NCI-H2171 treated with DMSO at 0.1 percent for 48 hours (cell line): ENCODE results near the gene SRGAP1.
"Not testable (repeated sequence)": the region's sequence is repeated elsewhere in the genome, so short reads cannot be mapped to it uniquely, and the experiment has no call there.

Source experiments
- DNase-seq: peaks from one replicate; lab custom pipeline; 2025; lab: John Stamatoyannopoulos, UW

The SRGAP1 gene

GRCh38 chr12:64122995-64123394 is 278.5 kb downstream of the SRGAP1 start:
- DNase-seq = no peak

DNA sequence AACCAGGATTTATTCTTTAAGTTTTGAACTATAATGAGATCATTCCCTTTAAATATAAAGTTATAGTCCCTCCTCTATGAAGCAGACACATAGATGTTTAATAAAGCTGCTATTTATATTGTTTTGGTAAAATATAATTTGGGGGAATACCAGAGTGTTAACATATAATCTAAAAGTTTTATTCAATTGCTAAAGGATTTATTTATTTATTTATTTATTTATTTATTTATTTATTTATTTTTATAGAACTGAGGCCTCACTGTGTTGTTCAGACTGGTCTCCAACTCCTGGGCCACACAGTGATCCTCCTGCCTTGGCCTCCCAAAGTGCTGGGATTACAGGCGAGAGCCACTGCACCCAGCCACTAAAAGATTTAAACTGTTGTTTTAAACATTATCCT is 278.9 kb downstream of the SRGAP1 start:
- no peak for DNase-seq

GRCh38 chr12:64124511-64125197 is 280.2 kb downstream of the SRGAP1 start:
- no peak for DNase-seq

- DNase-seq = no peak
These were observed 281.4 kb downstream of the SRGAP1 start for GRCh38 chr12:64125913-64126312.

DNA sequence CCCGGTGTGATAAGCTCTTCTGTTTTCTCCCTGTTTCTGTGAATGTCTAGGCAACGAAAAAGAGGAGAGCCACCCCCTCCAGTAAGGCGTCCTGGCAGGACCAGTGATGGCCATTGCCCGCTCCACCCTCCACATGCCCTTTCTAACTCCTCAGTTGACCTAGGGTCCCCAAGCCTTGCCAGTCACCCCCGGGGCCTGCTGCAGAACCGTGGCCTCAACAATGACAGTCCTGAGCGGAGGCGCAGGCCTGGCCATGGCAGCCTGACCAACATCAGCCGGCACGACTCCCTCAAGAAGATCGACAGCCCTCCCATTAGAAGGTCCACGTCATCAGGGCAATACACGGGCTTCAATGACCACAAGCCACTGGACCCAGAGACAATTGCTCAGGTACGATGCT is 283.3 kb downstream of the SRGAP1 start:
- DNase-seq = no peak

- DNase-seq = no peak
These were observed 283.9 kb downstream of the SRGAP1 start for GRCh38 chr12:64128366-64128765.

- DNase-seq = not testable (repeated sequence)
These were observed 286.0 kb downstream of the SRGAP1 start for GRCh38 chr12:64130476-64130875.

DNA sequence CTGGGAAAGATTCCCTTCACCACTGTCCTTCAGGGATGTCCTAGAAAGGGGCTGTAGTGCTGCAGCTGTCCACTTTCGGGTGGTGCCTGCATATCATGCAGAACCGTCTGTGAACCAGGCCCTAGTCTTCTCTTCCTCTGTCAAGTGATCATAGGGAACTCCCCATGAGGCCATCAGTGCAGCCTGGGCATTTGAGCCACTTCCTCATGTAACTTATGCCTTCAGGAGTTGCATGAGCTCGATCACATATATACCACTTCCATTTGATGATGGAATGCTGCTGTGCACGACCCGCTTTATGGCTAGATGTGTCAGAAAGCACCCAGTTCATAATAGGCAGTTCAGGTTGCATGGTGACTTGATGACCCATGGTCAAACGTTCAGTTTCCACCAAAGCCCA is 287.0 kb downstream of the SRGAP1 start:
- not testable (repeated sequence) for DNase-seq

DNA sequence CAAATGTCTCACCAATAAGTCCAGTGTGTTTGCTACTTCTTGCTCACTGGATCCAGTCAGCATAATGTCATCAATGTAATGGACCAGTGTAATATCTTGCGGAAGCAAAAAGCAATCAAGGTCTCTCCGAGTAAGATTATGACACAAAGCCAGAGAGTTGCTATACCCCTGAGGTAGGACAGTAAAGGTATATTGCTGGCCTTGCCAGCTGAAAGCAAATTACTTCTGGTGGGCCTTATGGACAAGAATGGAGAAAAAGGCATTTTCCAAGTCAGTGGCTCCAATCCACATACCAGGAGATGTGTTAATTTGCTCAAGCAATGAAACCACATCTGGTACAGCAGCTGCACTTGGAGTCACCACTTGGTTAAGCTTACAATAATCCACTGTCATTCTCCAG is 288.2 kb downstream of the SRGAP1 start:
- DNase-seq = peak; percentile 4

DNA sequence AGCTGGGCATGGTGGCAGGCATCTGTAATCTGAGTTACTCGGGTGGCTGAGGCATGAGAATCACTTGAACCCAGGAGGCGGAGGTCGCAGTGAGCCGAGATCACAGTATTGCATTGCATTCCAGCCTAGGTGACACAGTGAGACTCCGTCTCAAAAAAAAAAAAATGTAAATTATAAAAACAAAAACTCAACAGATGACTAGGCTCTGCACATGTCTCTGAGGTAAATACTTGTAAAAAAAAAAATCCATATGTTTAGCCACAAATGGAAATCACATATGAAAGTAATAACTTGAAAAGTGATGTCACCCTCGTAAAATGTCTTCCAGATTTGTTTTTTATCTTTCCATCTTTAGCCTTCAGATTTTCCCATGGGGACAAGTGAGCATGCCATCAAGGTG is 292.6 kb downstream of the SRGAP1 start:
- DNase-seq = peak; percentile 29

DNA sequence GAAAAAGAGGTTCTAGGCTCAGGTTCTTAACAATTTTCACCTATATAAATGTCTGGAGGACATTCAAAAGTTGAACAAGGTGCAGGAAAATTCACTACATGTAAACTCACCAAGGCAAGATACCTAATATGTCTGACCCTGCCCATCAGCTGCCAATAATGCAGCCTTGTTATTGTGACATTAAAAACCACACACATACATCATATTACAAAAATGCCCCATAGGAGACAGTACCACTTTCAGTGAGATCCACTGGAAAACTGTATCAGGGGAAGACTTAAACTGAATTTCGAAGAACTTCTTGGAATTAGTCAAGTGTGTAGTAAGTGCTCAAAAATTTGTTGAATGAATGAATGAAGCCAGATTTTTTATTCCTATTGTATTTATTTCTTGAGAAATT is 294.5 kb downstream of the SRGAP1 start:
- no peak for DNase-seq

GRCh38 chr12:64142382-64142781 is 297.9 kb downstream of the SRGAP1 start:
- DNase-seq = no peak

DNA sequence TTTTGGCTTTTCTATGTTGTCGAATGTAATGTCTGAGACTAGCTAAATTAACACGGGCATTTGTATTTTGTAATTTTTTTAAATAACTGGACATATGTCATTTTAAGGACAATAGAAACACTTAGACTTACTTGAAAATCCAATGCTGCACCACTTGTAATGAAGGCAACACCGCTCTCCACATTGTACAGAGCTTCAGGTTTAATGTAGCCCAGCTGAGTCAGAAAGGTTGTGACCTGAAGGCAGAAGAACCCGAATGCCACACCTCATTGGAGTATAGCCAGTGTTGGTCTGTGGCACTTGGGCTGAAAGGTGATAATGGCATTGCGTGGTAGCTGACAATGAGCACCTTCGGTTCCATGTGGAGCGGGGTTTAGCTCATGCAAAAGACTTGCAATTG is 298.3 kb downstream of the SRGAP1 start:
- DNase-seq = no peak

DNA sequence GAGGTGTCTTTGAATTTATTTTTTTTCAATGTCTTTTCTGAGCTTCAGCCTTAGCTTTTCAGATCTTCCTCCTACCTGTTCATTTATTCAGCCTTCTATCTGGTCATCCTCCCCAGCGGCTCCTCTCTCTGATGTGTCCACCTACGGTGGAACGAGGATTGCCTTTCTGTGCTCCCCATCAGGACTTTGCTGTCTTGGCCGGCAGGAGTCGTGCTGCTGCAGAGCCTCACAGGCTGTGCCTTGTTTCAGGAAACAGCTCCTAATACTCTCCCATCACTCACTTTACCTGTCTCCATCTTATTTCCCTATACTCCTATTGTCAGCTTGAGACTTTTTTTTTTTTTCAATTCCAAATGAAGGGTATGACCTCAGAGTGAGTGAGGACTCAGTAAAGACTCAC is 300.7 kb downstream of the SRGAP1 start:
- no peak for DNase-seq

GRCh38 chr12:64147011-64147631 is 302.6 kb downstream of the SRGAP1 start:
- DNase-seq = no peak

GRCh38 chr12:64147875-64148274 is 303.4 kb downstream of the SRGAP1 start:
- DNase-seq = no peak

DNA sequence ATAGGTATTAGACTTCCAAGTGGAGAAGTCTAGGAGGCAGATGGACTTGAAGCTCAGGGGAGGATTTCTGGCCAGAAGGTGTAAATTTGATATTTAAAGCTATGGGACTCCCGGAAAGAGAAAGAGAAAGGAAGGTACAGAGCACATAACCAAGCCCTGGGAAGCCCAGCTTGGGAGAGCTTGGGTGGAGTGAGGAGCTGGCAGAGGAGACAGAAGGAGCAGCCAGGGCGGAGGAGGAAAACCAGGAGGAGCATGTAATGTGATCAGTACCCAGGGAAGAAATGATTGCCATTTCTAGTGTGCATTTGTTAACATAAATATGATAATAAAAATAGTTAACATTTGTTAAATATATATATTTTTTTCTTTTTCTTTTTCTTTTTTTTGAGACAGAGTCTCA is 310.2 kb downstream of the SRGAP1 start:
- DNase-seq = peak; percentile 6

GRCh38 chr12:64157110-64157509 is 312.6 kb downstream of the SRGAP1 start:
- no peak for DNase-seq

DNA sequence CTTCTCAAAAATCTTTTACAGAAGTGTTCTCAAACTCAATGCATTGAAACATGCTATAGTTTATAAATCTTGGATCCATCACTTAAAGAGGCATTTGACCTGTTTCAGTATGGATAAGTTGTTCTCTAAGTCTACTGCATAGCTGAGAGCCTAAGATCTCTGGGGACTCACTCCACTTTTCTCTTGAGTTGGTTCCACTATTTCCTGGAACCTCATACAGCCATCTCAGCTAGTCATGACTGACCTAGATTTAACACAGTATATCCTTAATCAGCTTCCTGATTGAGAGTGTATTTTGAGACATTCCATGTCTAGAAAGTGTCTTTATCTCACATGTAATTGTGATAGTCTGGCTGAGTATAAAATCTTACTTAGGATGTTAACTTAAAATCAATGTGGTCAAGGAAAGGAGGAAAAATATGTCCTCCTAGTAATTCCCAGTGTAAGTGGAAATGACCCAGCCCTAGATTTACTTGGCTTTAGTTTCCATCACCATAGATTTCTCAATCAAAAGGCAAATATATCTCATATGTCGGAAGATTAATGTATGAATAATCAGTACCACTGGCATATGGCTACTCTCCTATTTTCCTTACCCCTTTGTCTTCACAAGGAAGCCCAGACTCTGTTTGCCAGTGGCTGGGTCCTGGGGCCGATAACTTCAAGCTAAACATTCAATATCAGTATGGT is 315.7 kb downstream of the SRGAP1 start:
- no peak for DNase-seq

DNA sequence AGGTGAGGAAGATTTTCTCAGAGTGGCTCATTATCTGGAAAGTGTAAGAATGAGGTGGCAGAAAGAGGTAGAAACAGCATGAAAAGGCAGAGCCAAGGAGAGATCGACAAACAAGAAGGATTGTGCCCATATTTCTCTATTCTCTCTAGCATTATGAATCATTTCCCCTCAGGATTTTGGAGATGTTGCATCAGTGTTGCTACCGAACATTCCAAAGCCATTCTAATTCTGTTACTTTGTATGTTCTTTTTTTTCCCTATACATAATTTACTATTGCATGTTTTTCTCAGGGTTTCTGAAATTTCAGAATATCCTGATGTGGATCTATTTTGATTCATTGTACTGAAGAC is 316.2 kb downstream of the SRGAP1 start:
- DNase-seq = no peak

GRCh38 chr12:64166606-64167005 is 322.1 kb downstream of the SRGAP1 start:
- not testable (repeated sequence) for DNase-seq

DNA sequence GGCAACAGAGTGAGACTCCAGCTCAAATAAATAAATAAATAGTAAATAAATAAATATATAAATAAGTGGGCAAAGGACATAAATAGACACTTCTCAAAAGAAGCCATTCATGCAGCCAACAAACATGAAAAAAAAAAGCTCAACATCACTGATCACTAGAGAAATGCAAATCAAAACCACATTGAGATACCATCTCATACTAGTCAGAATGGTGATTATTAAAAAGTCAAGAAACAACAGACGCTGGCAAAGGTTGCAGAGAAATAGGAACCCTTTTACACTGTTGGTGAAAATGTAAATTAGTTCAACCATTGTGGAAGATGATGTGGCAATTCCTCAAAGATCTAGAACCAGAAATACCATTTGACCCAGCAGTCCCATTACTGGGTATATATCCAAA is 322.5 kb downstream of the SRGAP1 start:
- DNase-seq = not testable (repeated sequence)

DNA sequence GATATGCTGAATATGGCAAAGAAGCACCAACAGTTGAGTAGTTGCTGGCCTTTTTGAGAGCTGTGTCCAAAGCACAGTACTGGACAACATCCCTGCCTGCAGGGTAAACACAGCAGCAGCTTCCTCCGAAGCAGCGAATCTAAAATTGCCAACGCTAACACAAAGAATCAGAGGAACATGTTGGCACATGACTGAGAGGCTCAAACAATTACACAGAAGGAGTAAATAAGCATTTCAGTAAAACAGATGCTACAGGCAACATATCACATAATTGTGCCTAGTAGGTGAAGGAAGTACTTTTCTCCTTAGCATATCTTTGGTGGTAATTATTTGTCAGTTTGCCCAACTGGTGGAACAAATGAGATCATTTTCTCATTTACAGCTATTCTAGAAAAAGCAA is 325.5 kb downstream of the SRGAP1 start:
- peak; percentile 65 for DNase-seq

- no peak for DNase-seq
These were observed 326.2 kb downstream of the SRGAP1 start for GRCh38 chr12:64170730-64171129.
